Esophagus muscularis mucosa (tissue), 4 donors: ENCODE measurements around the gene HTT. TPM values are rescaled to one million over a fixed set of nuclear protein-coding genes. Genes with fewer than 3 reads are reported as not detected.

ENCODE experiments used
- DNase-seq: peaks from one replicate; pipeline ENCODE4 v3.0.0-alpha.2; 2017; ENCODE audit errors: extremely low spot score
- H3K27ac ChIP-seq, 4 donors: fragments of 200-600 bp; sonication (generic); replicated peaks in 1 of 4; 1 replicate in 3 of 4; 2 replicates in 1 of 4; pipeline ENCODE4 v1.5.1; 2016 to 2019; ENCODE audit warnings: mild to moderate bottlenecking in 1 of 4
- H3K27me3 ChIP-seq, 4 donors: fragments of 200-600 bp; sonication (generic); one replicate each; pipeline versions ENCODE4 v1.5.1 to v1.6.0; 2016 to 2019
- H3K36me3 ChIP-seq, 4 donors: fragments of 200-600 bp; sonication (generic); one replicate each; pipeline ENCODE4 v1.5.1; 2016 to 2019
- H3K4me1 ChIP-seq, 4 donors: fragments of 200-600 bp; sonication (generic); one replicate each; pipeline ENCODE4 v1.5.1; 2016 to 2019
- H3K4me3 ChIP-seq, 4 donors: fragments of 200-600 bp; sonication (generic); 1 replicate in 2 of 4; 2 replicates in 2 of 4; pipeline ENCODE4 v1.5.1; 2016 to 2019; ENCODE audit warnings: mild to moderate bottlenecking in 4 of 4, moderate library complexity in 1 of 4
- H3K9me3 ChIP-seq, 4 donors: fragments of 200-600 bp; sonication (generic); 1 replicate in 3 of 4; 2 replicates in 1 of 4; pipeline ENCODE4 v1.5.1; 2016 to 2019
- EP300 ChIP-seq: sonication (generic); formaldehyde crosslinking; IDR thresholded peaks from one replicate; pipeline ENCODE4 v1.6.1; 2017; ENCODE audit warnings: antibody characterized with exemption
- POLR2A ChIP-seq: fragments of 450-650 bp; IDR thresholded peaks from one replicate; pipeline ENCODE4 v1.6.1; 2017; ENCODE audit warnings: antibody characterized with exemption, moderate library complexity, mild to moderate bottlenecking, low read depth
- POLR2AphosphoS5 ChIP-seq, 2 donors: sonication (generic); formaldehyde crosslinking; IDR thresholded peaks; one replicate each; pipeline ENCODE4 v1.6.1; 2017; ENCODE audit warnings: antibody characterized with exemption in 2 of 2
- WGBS: methylation state at CpG from one replicate; pipeline ENCODE4 v1.1.5; 2018; 5-methylcytosine and 5-hydroxymethylcytosine counted together
- intact Hi-C: fragments of 100-400 bp; cut with DNase I; formaldehyde crosslinking; loops from one replicate; pipeline ENCODE4 v1.15.1; 2023
- total RNA-seq, 4 donors: library from RNA; depleted of rRNA; stranded (reverse); fragments of >200 nt; gene quantifications; one replicate each; pipeline versions ENCODE4 v1.1.0 to v1.2.1, GENCODE V29; 2016
- TF ChIP-seq, protein P1 (sequence below), 3 experiments: fragments of 200-600 bp in 2 of 3; fragments of 450-650 bp in 1 of 3; sonication (generic) in 2 of 3; IDR thresholded peaks; one replicate each; pipeline ENCODE4 v1.5.1; 2017 to 2019; ENCODE audit warnings: antibody characterized with exemption in 3 of 3, mild to moderate bottlenecking in 2 of 3, moderate library complexity in 1 of 3

HTT gene
- total RNA-seq, 4 donors from 2014 or later = 30.2 to 65.7 (median 49.3) TPM

DNA sequence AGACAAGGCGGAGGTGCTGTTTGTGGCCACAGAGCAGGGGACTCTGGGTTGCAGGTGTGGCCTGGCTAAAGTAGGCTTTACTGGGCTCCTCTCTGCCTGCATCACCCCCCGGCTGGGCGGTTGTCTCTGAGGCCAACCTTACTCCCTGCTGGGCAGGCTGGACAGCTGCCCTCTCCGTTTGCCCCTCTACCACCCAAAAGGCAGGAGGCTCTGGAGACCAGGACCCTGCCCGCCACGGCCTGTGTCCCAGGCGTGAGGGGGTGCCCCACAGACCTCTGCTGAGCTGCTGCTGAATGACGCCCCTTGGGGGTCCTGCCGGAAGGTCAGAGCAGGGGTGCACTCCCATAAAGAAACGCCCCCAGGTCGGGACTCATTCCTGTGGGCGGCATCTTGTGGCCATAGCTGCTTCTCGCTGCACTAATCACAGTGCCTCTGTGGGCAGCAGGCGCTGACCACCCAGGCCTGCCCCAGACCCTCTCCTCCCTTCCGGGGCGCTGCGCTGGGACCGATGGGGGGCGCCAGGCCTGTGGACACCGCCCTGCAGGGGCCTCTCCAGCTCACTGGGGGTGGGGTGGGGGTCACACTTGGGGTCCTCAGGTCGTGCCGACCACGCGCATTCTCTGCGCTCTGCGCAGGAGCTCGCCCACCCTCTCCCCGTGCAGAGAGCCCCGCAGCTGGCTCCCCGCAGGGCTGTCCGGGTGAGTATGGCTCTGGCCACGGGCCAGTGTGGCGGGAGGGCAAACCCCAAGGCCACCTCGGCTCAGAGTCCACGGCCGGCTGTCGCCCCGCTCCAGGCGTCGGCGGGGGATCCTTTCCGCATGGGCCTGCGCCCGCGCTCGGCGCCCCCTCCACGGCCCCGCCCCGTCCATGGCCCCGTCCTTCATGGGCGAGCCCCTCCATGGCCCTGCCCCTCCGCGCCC is 1.1 kb upstream of the HTT start:
- H3K9me3 ChIP-seq = no peaks in the 10 kb centered on the region
- H3K4me1 ChIP-seq = peaks cover 23 to 43% (median 36%) of the 10 kb centered on the region in 4 donors
- H3K27ac ChIP-seq = peak overlapping the region; percentile 67 to 92 (median 87)
- 20% methylated on average over 22 of the region's 54 CpGs for WGBS
- peak overlapping the region; percentile 70 to 90 (median 83) for H3K4me3 ChIP-seq
- TF ChIP-seq POLR2AphosphoS5 (IDR thresholded peaks at IDR 0.05) = peak in 1 of 2 donors; percentile 52
- TF ChIP-seq EP300 = no peak
- H3K36me3 ChIP-seq = no peaks in the 10 kb centered on the region
- intact Hi-C loops = no loop called here
- H3K27me3 ChIP-seq = peaks cover 0 to 4% (median 0%) of the 10 kb centered on the region in 4 donors
- DNase-seq = no peak

DNA sequence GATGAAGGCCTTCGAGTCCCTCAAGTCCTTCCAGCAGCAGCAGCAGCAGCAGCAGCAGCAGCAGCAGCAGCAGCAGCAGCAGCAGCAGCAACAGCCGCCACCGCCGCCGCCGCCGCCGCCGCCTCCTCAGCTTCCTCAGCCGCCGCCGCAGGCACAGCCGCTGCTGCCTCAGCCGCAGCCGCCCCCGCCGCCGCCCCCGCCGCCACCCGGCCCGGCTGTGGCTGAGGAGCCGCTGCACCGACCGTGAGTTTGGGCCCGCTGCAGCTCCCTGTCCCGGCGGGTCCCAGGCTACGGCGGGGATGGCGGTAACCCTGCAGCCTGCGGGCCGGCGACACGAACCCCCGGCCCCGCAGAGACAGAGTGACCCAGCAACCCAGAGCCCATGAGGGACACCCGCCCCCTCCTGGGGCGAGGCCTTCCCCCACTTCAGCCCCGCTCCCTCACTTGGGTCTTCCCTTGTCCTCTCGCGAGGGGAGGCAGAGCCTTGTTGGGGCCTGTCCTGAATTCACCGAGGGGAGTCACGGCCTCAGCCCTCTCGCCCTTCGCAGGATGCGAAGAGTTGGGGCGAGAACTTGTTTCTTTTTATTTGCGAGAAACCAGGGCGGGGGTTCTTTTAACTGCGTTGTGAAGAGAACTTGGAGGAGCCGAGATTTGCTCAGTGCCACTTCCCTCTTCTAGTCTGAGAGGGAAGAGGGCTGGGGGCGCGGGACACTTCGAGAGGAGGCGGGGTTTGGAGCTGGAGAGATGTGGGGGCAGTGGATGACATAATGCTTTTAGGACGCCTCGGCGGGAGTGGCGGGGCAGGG is 568 bp downstream of the HTT start:
- H3K36me3 ChIP-seq = no peaks in the 10 kb centered on the region
- peaks cover 23 to 55% (median 39%) of the 10 kb centered on the region in 4 donors for H3K4me1 ChIP-seq
- H3K9me3 ChIP-seq = no peaks in the 10 kb centered on the region
- H3K27ac ChIP-seq = peak overlapping the region; percentile 86 to 92 (median 90)
- WGBS = 2% methylated on average over 36 of the region's 60 CpGs
- intact Hi-C loops = no loop called here
- DNase-seq = no peak
- peak overlapping the region; percentile 70 to 90 (median 83) for H3K4me3 ChIP-seq
- peaks cover 0 to 4% (median 0%) of the 10 kb centered on the region in 4 donors for H3K27me3 ChIP-seq
- no peak for TF ChIP-seq EP300
- TF ChIP-seq POLR2AphosphoS5 (IDR thresholded peaks at IDR 0.05) = peak in 1 of 2 donors; percentile 54
- TF ChIP-seq, protein P1, sequence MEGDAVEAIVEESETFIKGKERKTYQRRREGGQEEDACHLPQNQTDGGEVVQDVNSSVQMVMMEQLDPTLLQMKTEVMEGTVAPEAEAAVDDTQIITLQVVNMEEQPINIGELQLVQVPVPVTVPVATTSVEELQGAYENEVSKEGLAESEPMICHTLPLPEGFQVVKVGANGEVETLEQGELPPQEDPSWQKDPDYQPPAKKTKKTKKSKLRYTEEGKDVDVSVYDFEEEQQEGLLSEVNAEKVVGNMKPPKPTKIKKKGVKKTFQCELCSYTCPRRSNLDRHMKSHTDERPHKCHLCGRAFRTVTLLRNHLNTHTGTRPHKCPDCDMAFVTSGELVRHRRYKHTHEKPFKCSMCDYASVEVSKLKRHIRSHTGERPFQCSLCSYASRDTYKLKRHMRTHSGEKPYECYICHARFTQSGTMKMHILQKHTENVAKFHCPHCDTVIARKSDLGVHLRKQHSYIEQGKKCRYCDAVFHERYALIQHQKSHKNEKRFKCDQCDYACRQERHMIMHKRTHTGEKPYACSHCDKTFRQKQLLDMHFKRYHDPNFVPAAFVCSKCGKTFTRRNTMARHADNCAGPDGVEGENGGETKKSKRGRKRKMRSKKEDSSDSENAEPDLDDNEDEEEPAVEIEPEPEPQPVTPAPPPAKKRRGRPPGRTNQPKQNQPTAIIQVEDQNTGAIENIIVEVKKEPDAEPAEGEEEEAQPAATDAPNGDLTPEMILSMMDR (IDR thresholded peaks at IDR 0.05) = no peak
- TF ChIP-seq POLR2A = no peak

DNA sequence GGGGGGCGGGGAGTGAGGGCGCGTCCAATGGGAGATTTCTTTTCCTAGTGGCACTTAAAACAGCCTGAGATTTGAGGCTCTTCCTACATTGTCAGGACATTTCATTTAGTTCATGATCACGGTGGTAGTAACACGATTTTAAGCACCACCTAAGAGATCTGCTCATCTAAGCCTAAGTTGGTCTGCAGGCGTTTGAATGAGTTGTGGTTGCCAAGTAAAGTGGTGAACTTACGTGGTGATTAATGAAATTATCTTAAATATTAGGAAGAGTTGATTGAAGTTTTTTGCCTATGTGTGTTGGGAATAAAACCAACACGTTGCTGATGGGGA is 1.1 kb downstream of the HTT start:
- TF ChIP-seq, protein P1 (IDR thresholded peaks at IDR 0.05) = no peak
- TF ChIP-seq POLR2A (no peak), POLR2AphosphoS5 (IDR thresholded peaks at IDR 0.05) (no peak), EP300 (no peak)
- Histone ChIP-seq H3K4me3 (peak overlapping the region; percentile 70 to 90 (median 83)), H3K36me3 (no peaks in the 10 kb centered on the region), H3K4me1 (peaks cover 23 to 55% (median 39%) of the 10 kb centered on the region in 4 donors), H3K27me3 (peaks cover 0 to 4% (median 0%) of the 10 kb centered on the region in 4 donors), H3K27ac (peak overlapping the region; percentile 86 to 92 (median 90)), H3K9me3 (no peaks in the 10 kb centered on the region)
- WGBS = 1% methylated on average over 6 of the region's 8 CpGs
- intact Hi-C loops = no loop called here
- DNase-seq = no peak

DNA sequence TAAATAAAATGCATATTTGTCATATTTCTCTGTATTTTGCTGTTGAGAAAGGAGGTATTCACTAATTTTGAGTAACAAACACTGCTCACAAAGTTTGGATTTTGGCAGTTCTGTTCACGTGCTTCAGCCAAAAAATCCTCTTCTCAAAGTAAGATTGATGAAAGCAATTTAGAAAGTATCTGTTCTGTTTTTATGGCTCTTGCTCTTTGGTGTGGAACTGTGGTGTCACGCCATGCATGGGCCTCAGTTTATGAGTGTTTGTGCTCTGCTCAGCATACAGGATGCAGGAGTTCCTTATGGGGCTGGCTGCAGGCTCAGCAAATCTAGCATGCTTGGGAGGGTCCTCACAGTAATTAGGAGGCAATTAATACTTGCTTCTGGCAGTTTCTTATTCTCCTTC is 3.3 kb downstream of the HTT start:
- Histone ChIP-seq H3K36me3 (no peaks in the 10 kb centered on the region), H3K27ac (no peak overlapping the region), H3K9me3 (no peaks in the 10 kb centered on the region), H3K27me3 (peaks cover 0 to 4% (median 0%) of the 10 kb centered on the region in 4 donors), H3K4me3 (no peak overlapping the region), H3K4me1 (peaks cover 23 to 66% (median 39%) of the 10 kb centered on the region in 4 donors)
- WGBS = 65% methylated on average over 2 of the region's 2 CpGs
- TF ChIP-seq, protein P1 (IDR thresholded peaks at IDR 0.05) = no peak
- intact Hi-C loops = no loop called here
- DNase-seq = no peak

DNA sequence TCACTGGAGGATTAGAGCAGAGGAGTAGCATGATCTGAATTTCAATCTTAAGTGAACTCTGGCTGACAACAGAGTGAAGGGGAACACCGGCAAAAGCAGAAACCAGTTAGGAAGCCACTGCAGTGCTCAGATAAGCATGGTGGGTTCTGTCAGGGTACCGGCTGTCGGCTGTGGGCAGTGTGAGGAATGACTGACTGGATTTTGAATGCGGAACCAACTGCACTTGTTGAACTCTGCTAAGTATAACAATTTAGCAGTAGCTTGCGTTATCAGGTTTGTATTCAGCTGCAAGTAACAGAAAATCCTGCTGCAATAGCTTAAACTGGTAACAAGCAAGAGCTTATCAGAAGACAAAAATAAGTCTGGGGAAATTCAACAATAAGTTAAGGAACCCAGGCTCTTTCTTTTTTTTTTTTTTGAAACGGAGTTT is 5.2 kb downstream of the HTT start:
- intact Hi-C loops = no loop called here
- H3K4me1 ChIP-seq = peaks cover 15 to 68% (median 34%) of the 10 kb centered on the region in 4 donors
- no peaks in the 10 kb centered on the region for H3K36me3 ChIP-seq
- DNase-seq = no peak
- H3K4me3 ChIP-seq = no peak overlapping the region
- H3K27ac ChIP-seq = no peak overlapping the region
- H3K27me3 ChIP-seq = no peaks in the 10 kb centered on the region
- WGBS = 92% methylated on average over 6 of the region's 6 CpGs
- TF ChIP-seq POLR2A = no peak
- TF ChIP-seq, protein P1 (IDR thresholded peaks at IDR 0.05) = no peak
- no peak for TF ChIP-seq POLR2AphosphoS5 (IDR thresholded peaks at IDR 0.05)
- TF ChIP-seq EP300 = no peak
- no peaks in the 10 kb centered on the region for H3K9me3 ChIP-seq
